GM18951 (cell line): Measurements from ENCODE around the gene ZC3H11A.

Experiments
- POLR2A ChIP-seq: IDR thresholded peaks from 4 replicates; pipeline ENCODE4 v1.6.1; 2011; ENCODE audit warnings: mild to moderate bottlenecking; ENCODE audit not compliant: insufficient read length, insufficient read depth; ENCODE audit errors: extremely low read depth
- in situ Hi-C: fragments of 300-500 bp; cut with MboI; formaldehyde crosslinking; loops from one replicate; pipeline ENCODE4 v1.12.0; 2022; ENCODE audit warnings: low sequenced_read_pairs, mixed read lengths, inconsistent platforms; ENCODE audit not compliant: unreplicated experiment

Gene ZC3H11A

GRCh38 chr1:203840208-203840808 lies 44.9 kb downstream of the ZC3H11A start:
- no peak for TF ChIP-seq POLR2A
- in situ Hi-C loops: no loop called here

- TF ChIP-seq POLR2A: no peak
- in situ Hi-C loops: no loop called here
Measured at GRCh38 chr1:203842559-203842876, 47.1 kb downstream of the ZC3H11A start.

- in situ Hi-C loops: no loop called here
- TF ChIP-seq POLR2A: no peak
Measured at GRCh38 chr1:203843435-203843834, 48.0 kb downstream of the ZC3H11A start.
